Upper lobe of right lung (tissue), 1 donor: ENCODE measurements around the gene CEP152. TPM values are rescaled to one million over a fixed set of nuclear protein-coding genes. Genes with fewer than 3 reads are reported as not detected.
"Not testable (repeated sequence)": the region's sequence is repeated elsewhere in the genome, so short reads cannot be mapped to it uniquely, and the experiment has no call there.

Source experiments
- ATAC-seq: fragments of 200-7000 bp; cut with Tn5 transposase; one replicate; pipeline ENCODE4 v1.9.1; 2020; ENCODE audit warnings: mild to moderate bottlenecking, moderate library complexity
- DNase-seq: peaks from one replicate; pipeline ENCODE4 v3.0.0-alpha.2; 2020
- H3K27ac ChIP-seq: fragments of 200-600 bp; one replicate; pipeline ENCODE4 v1.8.0; 2022
- H3K27me3 ChIP-seq: fragments of 200-600 bp; one replicate; pipeline ENCODE4 v1.8.0; 2022; ENCODE audit warnings: mild to moderate bottlenecking
- H3K36me3 ChIP-seq: fragments of 200-600 bp; one replicate; pipeline ENCODE4 v1.8.0; 2022
- H3K4me1 ChIP-seq: fragments of 200-600 bp; one replicate; pipeline ENCODE4 v1.8.0; 2022
- H3K4me3 ChIP-seq: fragments of 200-600 bp; one replicate; pipeline ENCODE4 v1.8.0; 2022; ENCODE audit warnings: mild to moderate bottlenecking
- H3K9me3 ChIP-seq: fragments of 200-600 bp; one replicate; pipeline ENCODE4 v1.8.0; 2022
- CTCF ChIP-seq: fragments of 200-600 bp; IDR thresholded peaks from one replicate; pipeline ENCODE4 v1.8.0; 2022; ENCODE audit warnings: antibody characterized with exemption
- intact Hi-C: fragments of 100-400 bp; cut with DNase I; formaldehyde crosslinking; loops from one replicate; pipeline ENCODE4 v1.11.0; 2022
- total RNA-seq: library from RNA; stranded (reverse); fragmentation: NEBNext Ultra II Directional; extraction: Animal tissue kit (Norgen Biotek cat#: 25700); gene quantifications from one replicate; pipeline ENCODE4 v1.2.1, GENCODE V29; 2021
- donor health status: DM: no; HTN: yes; CAD: no; lungs with severe emphysema.

The CEP152 gene
- total RNA-seq, 1 donor from 2014 or later: 4.2 TPM

DNA sequence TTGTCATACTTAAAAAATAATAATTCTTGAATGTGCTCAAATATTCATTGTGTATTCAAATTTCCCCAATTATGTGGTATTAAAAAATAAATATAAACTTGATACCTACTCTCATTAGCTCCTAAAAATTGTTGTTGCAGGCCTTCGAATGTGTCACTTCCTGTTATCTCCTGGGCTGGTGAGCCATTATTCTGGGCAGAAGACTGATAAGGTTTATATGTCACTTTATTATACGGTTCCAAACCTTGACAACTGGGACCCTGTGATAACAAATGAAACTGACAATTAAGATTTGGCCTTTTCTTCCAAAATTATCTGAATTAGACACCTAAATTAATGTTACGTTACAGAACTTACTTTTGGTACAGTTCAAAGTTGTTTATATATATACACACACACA, 15.0 kb downstream of the CEP152 start:
- Histone ChIP-seq H3K4me3 (no peak overlapping the region), H3K27me3 (no peaks in the 10 kb centered on the region), H3K9me3 (no peaks in the 10 kb centered on the region), H3K36me3 (peaks cover 5% of the 10 kb centered on the region), H3K4me1 (peaks cover 14% of the 10 kb centered on the region), H3K27ac (no peak overlapping the region)
- no peak for ATAC-seq
- no peak for DNase-seq
- intact Hi-C loops: no loop called here
- no peak for TF ChIP-seq CTCF

GRCh38 chr15:48794697-48795134, 16.2 kb downstream of the CEP152 start:
- Histone ChIP-seq H3K9me3 (no peaks in the 10 kb centered on the region), H3K27ac (peak overlapping the region; percentile 51), H3K4me3 (no peak overlapping the region), H3K4me1 (peaks cover 14% of the 10 kb centered on the region), H3K27me3 (no peaks in the 10 kb centered on the region), H3K36me3 (peaks cover 5% of the 10 kb centered on the region)
- ATAC-seq (peak; percentile 90), DNase-seq (no peak)
- no peak for TF ChIP-seq CTCF
- intact Hi-C loops: no loop called here

GRCh38 chr15:48792408-48792807, 18.5 kb downstream of the CEP152 start:
- H3K4me1 ChIP-seq: peaks cover 14% of the 10 kb centered on the region
- no peak for TF ChIP-seq CTCF
- ATAC-seq: no peak
- H3K27ac ChIP-seq: no peak overlapping the region
- intact Hi-C loops: no loop called here
- DNase-seq: no peak
- no peaks in the 10 kb centered on the region for H3K9me3 ChIP-seq
- no peaks in the 10 kb centered on the region for H3K27me3 ChIP-seq
- peaks cover 16% of the 10 kb centered on the region for H3K36me3 ChIP-seq
- H3K4me3 ChIP-seq: no peak overlapping the region

GRCh38 chr15:48790466-48791115, 20.3 kb downstream of the CEP152 start:
- Histone ChIP-seq H3K36me3 (peaks cover 16% of the 10 kb centered on the region), H3K4me1 (peaks cover 14% of the 10 kb centered on the region)
- H3K4me3 ChIP-seq, H3K27ac ChIP-seq, intact Hi-C loops, DNase-seq, H3K27me3 ChIP-seq, H3K9me3 ChIP-seq, ATAC-seq: not testable (repeated sequence)

DNA sequence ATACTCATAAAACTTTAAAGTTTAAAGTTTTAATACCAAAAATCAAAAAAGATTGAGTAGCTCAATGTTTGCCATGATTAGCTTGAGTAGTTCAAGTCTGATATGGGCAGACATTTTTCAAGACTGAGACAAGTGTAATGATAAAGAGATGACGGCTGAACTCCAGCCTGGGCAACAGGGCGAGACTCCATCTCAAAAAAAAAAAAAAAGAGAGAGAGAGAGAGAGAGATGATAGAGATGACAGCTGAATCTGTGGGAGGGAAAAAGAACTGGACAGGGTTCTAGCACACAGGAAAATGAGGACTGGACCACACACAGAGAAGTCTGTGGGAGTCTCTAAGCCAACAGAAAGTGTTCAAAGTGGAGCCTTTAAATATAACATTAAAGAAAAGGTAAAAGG, 25.2 kb downstream of the CEP152 start:
- no peak overlapping the region for H3K4me3 ChIP-seq
- ATAC-seq: no peak
- peaks cover 16% of the 10 kb centered on the region for H3K36me3 ChIP-seq
- H3K9me3 ChIP-seq: no peaks in the 10 kb centered on the region
- no peak overlapping the region for H3K27ac ChIP-seq
- DNase-seq: no peak
- H3K27me3 ChIP-seq: no peaks in the 10 kb centered on the region
- no peak for TF ChIP-seq CTCF
- intact Hi-C loops: no loop called here
- H3K4me1 ChIP-seq: no peaks in the 10 kb centered on the region

DNA sequence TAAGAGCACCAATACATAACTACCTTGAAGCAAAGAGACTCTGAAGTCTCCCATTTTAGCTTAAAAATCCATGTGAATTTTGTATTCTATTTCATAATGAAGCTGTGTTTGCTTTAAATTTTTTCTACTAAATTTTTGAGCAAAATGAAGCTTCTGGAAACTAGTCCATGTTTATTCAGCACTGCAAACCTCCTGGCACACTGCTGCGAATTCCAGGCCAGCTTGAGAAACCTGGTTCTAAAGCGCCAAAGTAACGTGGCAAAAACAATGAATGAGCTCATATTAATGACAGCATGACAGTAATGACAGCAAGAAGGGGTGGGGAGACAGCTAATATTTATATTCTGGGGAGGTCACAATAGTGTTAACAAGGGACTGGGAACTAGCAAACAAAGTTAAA, 25.7 kb downstream of the CEP152 start:
- Histone ChIP-seq H3K9me3 (no peaks in the 10 kb centered on the region), H3K4me3 (no peak overlapping the region), H3K36me3 (peaks cover 18% of the 10 kb centered on the region), H3K4me1 (no peaks in the 10 kb centered on the region), H3K27ac (no peak overlapping the region), H3K27me3 (no peaks in the 10 kb centered on the region)
- intact Hi-C loops: no loop called here
- ATAC-seq (no peak), DNase-seq (no peak)
- no peak for TF ChIP-seq CTCF
